GM12878 (cell line): ENCODE measurements around the gene MBLAC2. TPM values are rescaled to one million over a fixed set of nuclear protein-coding genes. Genes with fewer than 3 reads are reported as not detected.
A peak's percentile ranks its signal among the peaks of the same experiment; 100 is the strongest.

Experiments used
- BRCA1 ChIP-seq: IDR thresholded peaks from 2 replicates; pipeline ENCODE4 v1.6.1; 2011; ENCODE audit warnings: low read depth, low read length, improper control_type of control experiment
- FOS ChIP-seq: IDR thresholded peaks from 3 replicates; pipeline ENCODE4 v1.6.1; 2011; ENCODE audit warnings: borderline replicate concordance; ENCODE audit not compliant: insufficient read length; ENCODE audit errors: extremely low read depth
- GABPA ChIP-seq: IDR thresholded peaks from 2 replicates; pipeline ENCODE4 v1.6.1; 2014; ENCODE audit warnings: antibody characterized with exemption, low read depth, mild to moderate bottlenecking, inconsistent platforms
- HCFC1 ChIP-seq: fragments of 150-350 bp; IDR thresholded peaks from 2 replicates; pipeline ENCODE4 v1.6.1; 2014; ENCODE audit warnings: low read length
- MTA2 ChIP-seq: fragments of 450-650 bp; IDR thresholded peaks from 2 replicates; pipeline ENCODE4 v1.6.1; 2016; ENCODE audit warnings: low read depth, mild to moderate bottlenecking, moderate library complexity
- NFYA ChIP-seq: IDR thresholded peaks from 2 replicates; pipeline ENCODE4 v1.6.1; 2011; ENCODE audit warnings: low read depth, mild to moderate bottlenecking, low read length, improper control_type of control experiment, borderline replicate concordance
- POLR2A ChIP-seq: IDR thresholded peaks from 2 replicates; pipeline ENCODE4 v1.6.1; 2011; ENCODE audit warnings: low read depth, mild to moderate bottlenecking, low read length
- RCOR1 ChIP-seq: conservative IDR thresholded peaks from 2 replicates; pipeline ENCODE4 v1.6.1; 2012; ENCODE audit warnings: low read depth, low read length, improper control_type of control experiment
- SPI1 ChIP-seq: IDR thresholded peaks from 2 replicates; pipeline ENCODE4 v1.6.1; 2011; ENCODE audit warnings: low read depth, mild to moderate bottlenecking, low read length, moderate library complexity, borderline replicate concordance; ENCODE audit not compliant: insufficient read depth
- YBX1 ChIP-seq: fragments of 450-650 bp; IDR thresholded peaks from 2 replicates; pipeline ENCODE4 v1.6.1; 2016; ENCODE audit warnings: antibody characterized with exemption
- YY1 ChIP-seq: IDR thresholded peaks from 2 replicates; pipeline ENCODE4 v1.6.1; 2011; ENCODE audit warnings: low read depth, mild to moderate bottlenecking, low read length
- ZBED1 ChIP-seq: IDR thresholded peaks from 2 replicates; pipeline ENCODE4 v1.6.1; 2016; ENCODE audit warnings: borderline replicate concordance
- polyA plus RNA-seq, 11 experiments: library from polyadenylated mRNA; depleted of rRNA in 4 of 11; unstranded in 6 of 11; stranded (reverse) in 5 of 11; fragments of >200 nt; fragmentation: Nextera tagmentation in 4 of 11; fragmentation: Illumina TruSeq in 1 of 11; extraction: Ambion mirVana in 4 of 11; extraction: Trizol in 1 of 11; gene quantifications; 1 replicate in 1 of 11; 2 replicates in 10 of 11; pipeline versions ENCODE4 v1.2.1 to v1.2.3, GENCODE V29; 2011 to 2016; ENCODE audit warnings: inconsistent platforms in 2 of 11, missing spikeins in 2 of 11, low read depth in 1 of 11
- total RNA-seq, 4 experiments: library from RNA; depleted of rRNA in 3 of 4; stranded (reverse); fragments of >200 nt in 3 of 4; fragmentation: Illumina TruSeq in 1 of 4; extraction: Trizol in 1 of 4; gene quantifications; 2 replicates each; pipeline versions ENCODE4 v1.2.1 to v1.2.3, GENCODE V29; 2013 to 2021
- TF ChIP-seq, protein P1 (sequence below): fragments of 450-650 bp; formaldehyde crosslinking; IDR thresholded peaks from 2 replicates; pipeline ENCODE4 v1.4.0; 2020; ENCODE audit warnings: mild to moderate bottlenecking, moderate library complexity
- TF ChIP-seq, protein P2 (sequence below): IDR thresholded peaks from 2 replicates; pipeline ENCODE4 v1.6.1; 2011; ENCODE audit warnings: borderline replicate concordance, low read depth, mild to moderate bottlenecking, moderate library complexity, mixed read lengths, low read length; ENCODE audit not compliant: insufficient read depth; ENCODE audit errors: extremely low read length
- TF ChIP-seq, protein P3 (sequence below): fragments of 450-650 bp; conservative IDR thresholded peaks from 2 replicates; pipeline ENCODE4 v1.6.1; 2017; ENCODE audit warnings: mild to moderate bottlenecking, moderate library complexity

The MBLAC2 gene
- total and polyA plus RNA-seq, 10 of the 15 experiments (the other 5 are each of a cell fraction or from before 2014, with no cell fraction given) = 2.0 to 10.5 (median 7.1) TPM

DNA sequence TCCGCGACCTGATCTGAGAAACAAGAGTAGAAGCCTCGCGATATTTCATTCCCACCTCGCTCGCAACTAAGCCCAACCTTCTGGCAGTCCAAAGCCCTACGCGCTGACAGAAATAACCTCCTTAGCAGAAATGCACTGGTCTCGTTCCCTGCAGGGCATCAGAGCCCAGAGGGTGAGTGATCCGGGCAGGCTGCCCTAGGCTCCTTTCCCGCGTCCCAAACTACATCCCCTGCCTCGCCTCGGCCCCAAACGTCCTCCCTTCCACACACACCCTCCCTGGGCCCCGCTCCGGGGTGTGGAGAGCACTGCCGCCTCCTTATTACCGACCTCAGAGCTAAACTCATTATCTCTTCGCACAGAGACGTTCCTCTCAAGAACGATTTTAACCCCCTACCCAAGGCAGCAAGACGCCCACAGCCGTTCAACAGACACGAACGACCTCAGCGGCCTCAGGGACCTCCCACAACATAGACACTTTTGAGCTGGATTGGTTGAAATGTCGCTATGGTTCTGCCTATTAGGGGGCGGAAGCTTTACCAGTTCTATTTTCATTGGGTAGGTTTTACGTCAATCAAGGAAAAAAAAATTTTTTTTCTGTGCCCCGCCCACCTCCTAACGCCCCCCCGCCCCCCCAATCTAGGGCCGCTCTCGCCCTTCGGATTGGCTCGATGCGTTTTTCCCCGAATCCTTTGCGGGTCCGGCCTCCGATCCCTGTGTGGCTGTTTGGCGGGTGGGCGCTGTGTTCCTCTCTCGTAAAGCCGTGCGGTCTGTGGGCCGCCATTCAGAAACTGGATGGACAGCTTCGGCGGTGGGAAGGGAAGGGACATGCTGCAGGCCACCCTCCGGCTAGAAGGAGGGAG is 65.0 kb downstream of the MBLAC2 start, which contains the start of gene CETN3 (continued):
- TF ChIP-seq, protein P1, sequence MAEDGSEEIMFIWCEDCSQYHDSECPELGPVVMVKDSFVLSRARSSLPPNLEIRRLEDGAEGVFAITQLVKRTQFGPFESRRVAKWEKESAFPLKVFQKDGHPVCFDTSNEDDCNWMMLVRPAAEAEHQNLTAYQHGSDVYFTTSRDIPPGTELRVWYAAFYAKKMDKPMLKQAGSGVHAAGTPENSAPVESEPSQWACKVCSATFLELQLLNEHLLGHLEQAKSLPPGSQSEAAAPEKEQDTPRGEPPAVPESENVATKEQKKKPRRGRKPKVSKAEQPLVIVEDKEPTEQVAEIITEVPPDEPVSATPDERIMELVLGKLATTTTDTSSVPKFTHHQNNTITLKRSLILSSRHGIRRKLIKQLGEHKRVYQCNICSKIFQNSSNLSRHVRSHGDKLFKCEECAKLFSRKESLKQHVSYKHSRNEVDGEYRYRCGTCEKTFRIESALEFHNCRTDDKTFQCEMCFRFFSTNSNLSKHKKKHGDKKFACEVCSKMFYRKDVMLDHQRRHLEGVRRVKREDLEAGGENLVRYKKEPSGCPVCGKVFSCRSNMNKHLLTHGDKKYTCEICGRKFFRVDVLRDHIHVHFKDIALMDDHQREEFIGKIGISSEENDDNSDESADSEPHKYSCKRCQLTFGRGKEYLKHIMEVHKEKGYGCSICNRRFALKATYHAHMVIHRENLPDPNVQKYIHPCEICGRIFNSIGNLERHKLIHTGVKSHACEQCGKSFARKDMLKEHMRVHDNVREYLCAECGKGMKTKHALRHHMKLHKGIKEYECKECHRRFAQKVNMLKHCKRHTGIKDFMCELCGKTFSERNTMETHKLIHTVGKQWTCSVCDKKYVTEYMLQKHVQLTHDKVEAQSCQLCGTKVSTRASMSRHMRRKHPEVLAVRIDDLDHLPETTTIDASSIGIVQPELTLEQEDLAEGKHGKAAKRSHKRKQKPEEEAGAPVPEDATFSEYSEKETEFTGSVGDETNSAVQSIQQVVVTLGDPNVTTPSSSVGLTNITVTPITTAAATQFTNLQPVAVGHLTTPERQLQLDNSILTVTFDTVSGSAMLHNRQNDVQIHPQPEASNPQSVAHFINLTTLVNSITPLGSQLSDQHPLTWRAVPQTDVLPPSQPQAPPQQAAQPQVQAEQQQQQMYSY = no peak
- TF ChIP-seq, protein P2, sequence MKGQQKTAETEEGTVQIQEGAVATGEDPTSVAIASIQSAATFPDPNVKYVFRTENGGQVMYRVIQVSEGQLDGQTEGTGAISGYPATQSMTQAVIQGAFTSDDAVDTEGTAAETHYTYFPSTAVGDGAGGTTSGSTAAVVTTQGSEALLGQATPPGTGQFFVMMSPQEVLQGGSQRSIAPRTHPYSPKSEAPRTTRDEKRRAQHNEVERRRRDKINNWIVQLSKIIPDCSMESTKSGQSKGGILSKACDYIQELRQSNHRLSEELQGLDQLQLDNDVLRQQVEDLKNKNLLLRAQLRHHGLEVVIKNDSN = no peak
- TF ChIP-seq NFYA = no peak
- no peak; the same call in 1 of the 2 replicates for TF ChIP-seq SPI1
- peak; percentile 93 for TF ChIP-seq POLR2A
- TF ChIP-seq YY1 = peak; percentile 94
- TF ChIP-seq, protein P3, sequence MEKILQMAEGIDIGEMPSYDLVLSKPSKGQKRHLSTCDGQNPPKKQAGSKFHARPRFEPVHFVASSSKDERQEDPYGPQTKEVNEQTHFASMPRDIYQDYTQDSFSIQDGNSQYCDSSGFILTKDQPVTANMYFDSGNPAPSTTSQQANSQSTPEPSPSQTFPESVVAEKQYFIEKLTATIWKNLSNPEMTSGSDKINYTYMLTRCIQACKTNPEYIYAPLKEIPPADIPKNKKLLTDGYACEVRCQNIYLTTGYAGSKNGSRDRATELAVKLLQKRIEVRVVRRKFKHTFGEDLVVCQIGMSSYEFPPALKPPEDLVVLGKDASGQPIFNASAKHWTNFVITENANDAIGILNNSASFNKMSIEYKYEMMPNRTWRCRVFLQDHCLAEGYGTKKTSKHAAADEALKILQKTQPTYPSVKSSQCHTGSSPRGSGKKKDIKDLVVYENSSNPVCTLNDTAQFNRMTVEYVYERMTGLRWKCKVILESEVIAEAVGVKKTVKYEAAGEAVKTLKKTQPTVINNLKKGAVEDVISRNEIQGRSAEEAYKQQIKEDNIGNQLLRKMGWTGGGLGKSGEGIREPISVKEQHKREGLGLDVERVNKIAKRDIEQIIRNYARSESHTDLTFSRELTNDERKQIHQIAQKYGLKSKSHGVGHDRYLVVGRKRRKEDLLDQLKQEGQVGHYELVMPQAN = peak; percentile 41; the same call in 1 of the 2 replicates
- TF ChIP-seq YBX1 = no peak
- peak; percentile 35; the same call in 1 of the 2 replicates for TF ChIP-seq HCFC1
- no peak for TF ChIP-seq RCOR1
- TF ChIP-seq FOS = peak; percentile 81
- TF ChIP-seq ZBED1 = 0 out of 2 replicates have a peak, but pooled peaks have one; percentile 17
- TF ChIP-seq BRCA1 = peak; percentile 48; the same call in 1 of the 2 replicates
- TF ChIP-seq GABPA = no peak
- peak; percentile 21; the same call in 1 of the 2 replicates for TF ChIP-seq MTA2
